NB4 (cell line): Measurements from ENCODE around the gene RNF220.
"Not testable (repeated sequence)": the region's sequence is repeated elsewhere in the genome, so short reads cannot be mapped to it uniquely, and the experiment has no call there.

Experiments used
- DNase-seq: peaks from one replicate; pipeline ENCODE4 v3.0.0; 2010; ENCODE audit warnings: low read depth
- H3K4me3 ChIP-seq: one replicate; pipeline ENCODE4 v1.5.1; 2011; ENCODE audit warnings: mild to moderate bottlenecking, low read depth, low read length, moderate library complexity
- CTCF ChIP-seq: IDR thresholded peaks from one replicate; pipeline ENCODE4 v1.5.1; 2012; ENCODE audit warnings: low read depth, low read length
- MAX ChIP-seq: IDR thresholded peaks from 2 replicates; pipeline ENCODE4 v1.6.1; 2011; ENCODE audit warnings: low read depth, low read length
- MYC ChIP-seq: IDR thresholded peaks from 2 replicates; pipeline ENCODE4 v1.6.1; 2011; ENCODE audit warnings: low read depth, low read length
- POLR2A ChIP-seq: IDR thresholded peaks from 2 replicates; pipeline ENCODE4 v1.6.1; 2011; ENCODE audit warnings: mild to moderate bottlenecking; ENCODE audit not compliant: insufficient read length; ENCODE audit errors: extremely low read depth

The RNF220 gene

GRCh38 chr1:44661781-44662682 is 257.0 kb downstream of the RNF220 start:
- DNase-seq: no peak
- TF ChIP-seq CTCF (no peak), MYC (no peak), MAX (no peak), POLR2A (no peak)
- no peak overlapping the region for H3K4me3 ChIP-seq

- H3K4me3 ChIP-seq: no peak overlapping the region
- TF ChIP-seq MAX (no peak), POLR2A (no peak), CTCF (no peak), MYC (no peak)
- DNase-seq: no peak
These were observed 257.6 kb downstream of the RNF220 start for GRCh38 chr1:44662683-44663030.

GRCh38 chr1:44663417-44663816 is 258.4 kb downstream of the RNF220 start:
- no peak for DNase-seq
- TF ChIP-seq POLR2A: no peak
- no peak for TF ChIP-seq MYC
- TF ChIP-seq MAX: no peak
- no peak for TF ChIP-seq CTCF
- H3K4me3 ChIP-seq: no peak overlapping the region

- no peak for DNase-seq
- H3K4me3 ChIP-seq: no peak overlapping the region
- no peak for TF ChIP-seq CTCF
- TF ChIP-seq MYC: no peak
- TF ChIP-seq MAX: no peak
- no peak for TF ChIP-seq POLR2A
These were observed 259.8 kb downstream of the RNF220 start for GRCh38 chr1:44664730-44665370.

- H3K4me3 ChIP-seq, DNase-seq: not testable (repeated sequence)
These were observed 261.7 kb downstream of the RNF220 start for GRCh38 chr1:44666719-44667118.

GRCh38 chr1:44670751-44671640 is 265.9 kb downstream of the RNF220 start:
- no peak overlapping the region for H3K4me3 ChIP-seq
- TF ChIP-seq CTCF (no peak), MYC (no peak), POLR2A (no peak)
- DNase-seq: no peak
